Activated T-helper 1 cell treated with anti-CD3 and anti-CD28 coated beads, Interleukin-2, amount 50 U/mL, for 16 hours (primary cell): ENCODE measurements around the gene TTBK2.
A peak's percentile ranks its signal among the peaks of the same experiment; 100 is the strongest.

ENCODE experiments used
- DNase-seq, 2 donors: peaks; one replicate each; pipeline ENCODE4 v3.0.0-alpha.2; 2020; ENCODE audit warnings: low read depth in 1 of 2, low spot score in 1 of 2

TTBK2 gene

GRCh38 chr15:42729409-42729808, 191.2 kb downstream of the TTBK2 start:
- DNase-seq: no peak

GRCh38 chr15:42728972-42729371, 191.6 kb downstream of the TTBK2 start:
- DNase-seq: no peak

- no peak for DNase-seq
These were observed 192.0 kb downstream of the TTBK2 start for GRCh38 chr15:42728560-42728959.

DNA sequence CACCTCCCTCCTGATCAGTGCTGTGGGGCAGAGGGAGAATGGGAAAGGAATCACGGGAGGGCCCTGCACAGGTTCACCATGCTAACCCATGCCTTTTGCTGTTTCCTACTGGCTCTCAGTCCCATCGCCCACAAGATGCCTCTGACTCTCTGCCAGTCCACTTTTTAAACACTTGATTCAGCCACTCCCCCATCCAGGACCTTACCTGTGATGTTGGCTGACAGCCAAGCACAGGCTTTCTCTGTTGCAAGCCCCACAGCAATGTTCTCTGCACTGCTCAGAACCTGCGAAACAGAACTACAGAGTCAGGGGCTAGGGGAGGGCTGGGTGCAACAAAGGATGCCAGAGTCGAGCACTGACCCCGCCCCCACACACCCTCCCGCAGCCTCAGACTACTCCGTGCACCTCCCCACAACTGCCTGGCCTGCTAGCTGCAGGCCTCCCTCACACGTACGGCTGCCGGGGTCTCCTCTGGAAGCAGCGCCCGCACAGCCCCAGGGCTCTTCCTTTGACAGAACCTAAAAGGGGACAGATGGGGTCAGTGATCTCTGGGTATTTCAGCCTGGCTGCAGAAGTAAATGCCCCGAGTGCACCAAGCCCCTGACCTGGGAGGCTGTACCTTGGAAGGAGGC, 192.7 kb downstream of the TTBK2 start:
- no peak for DNase-seq

DNA sequence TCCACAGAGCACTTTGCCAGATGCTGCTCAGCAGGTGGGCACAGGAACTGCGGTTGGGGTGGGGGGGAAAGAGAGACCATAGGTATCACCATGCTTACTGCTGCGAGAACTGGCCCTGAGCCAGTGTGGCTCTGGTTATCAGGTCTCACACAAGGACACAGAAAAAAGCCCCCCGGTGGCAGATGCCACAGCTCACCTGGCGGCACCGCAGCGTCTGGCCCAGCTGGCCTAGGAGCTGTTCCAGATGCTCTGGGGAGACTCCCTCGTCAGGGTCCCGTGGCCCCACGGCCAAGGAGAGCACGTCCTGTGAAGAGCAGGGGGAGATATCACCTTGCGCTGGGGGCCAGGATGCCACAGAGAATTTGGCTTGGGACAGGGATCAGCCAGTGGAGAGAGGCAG, 194.5 kb downstream of the TTBK2 start:
- no peak for DNase-seq

- no peak for DNase-seq
These were observed 195.2 kb downstream of the TTBK2 start for GRCh38 chr15:42725331-42725903.

DNA sequence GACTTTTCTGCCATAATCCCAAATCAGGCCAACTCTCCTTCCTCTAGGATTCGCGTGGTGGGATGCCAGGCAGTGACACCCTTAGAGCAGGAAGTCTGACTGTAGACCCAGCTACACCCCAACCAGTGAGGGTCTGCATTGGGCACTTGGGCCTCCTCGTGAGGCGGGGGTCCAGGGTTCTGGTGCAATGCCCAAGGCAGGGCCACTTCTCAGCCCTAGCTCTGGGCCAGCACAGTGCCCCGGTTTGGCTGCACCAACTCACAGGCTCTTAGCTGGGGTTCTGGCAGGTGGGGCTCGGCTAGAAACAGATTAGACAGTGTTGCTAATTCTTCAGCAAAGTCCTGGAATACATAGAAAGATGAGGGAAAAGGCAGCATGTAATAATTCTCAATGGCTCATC, 196.3 kb downstream of the TTBK2 start:
- DNase-seq: no peak

DNA sequence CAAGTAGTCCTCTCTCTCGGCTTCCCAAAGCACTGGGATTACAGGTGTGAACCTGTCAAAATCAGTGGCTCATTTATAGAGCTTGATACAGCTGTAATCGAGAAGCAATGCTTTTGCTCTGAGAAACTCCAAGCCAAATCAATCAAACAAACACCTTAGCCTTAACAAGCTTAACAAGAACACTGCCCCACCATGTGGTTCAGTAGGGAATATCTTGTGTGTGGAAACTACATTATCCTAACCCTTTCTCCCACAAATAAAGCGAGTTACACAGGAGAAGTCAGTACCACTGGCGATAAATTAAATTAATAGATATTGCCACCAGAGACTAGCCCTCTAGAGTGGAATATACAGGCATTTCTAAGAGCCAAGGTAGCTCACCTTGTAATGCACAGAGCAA, 197.5 kb downstream of the TTBK2 start:
- no peak for DNase-seq

DNA sequence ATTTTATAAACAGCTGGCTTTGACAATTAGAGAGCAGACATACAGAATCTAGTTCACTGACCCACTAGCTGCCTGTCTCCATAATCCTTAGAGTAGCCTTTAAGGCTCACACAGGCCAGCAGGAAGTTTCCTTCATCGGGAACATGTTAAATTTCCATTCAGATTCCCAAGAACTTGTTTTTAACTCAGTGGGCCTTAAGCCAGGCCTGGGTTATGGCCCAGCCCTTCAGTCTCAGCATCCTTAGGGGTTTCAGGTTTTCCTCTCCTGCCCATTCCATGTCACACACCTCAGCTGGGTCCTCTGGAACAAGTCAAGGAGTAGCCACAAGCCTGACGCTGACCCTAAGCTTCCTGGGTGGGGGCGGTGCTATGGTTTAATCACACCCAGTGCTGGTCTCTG, 198.7 kb downstream of the TTBK2 start:
- no peak for DNase-seq

- no peak for DNase-seq
These were observed 199.6 kb downstream of the TTBK2 start for GRCh38 chr15:42721016-42721415.

- DNase-seq: no peak
These were observed 200.5 kb downstream of the TTBK2 start for GRCh38 chr15:42720071-42720470.

- DNase-seq: no peak
These were observed 201.5 kb downstream of the TTBK2 start for GRCh38 chr15:42719043-42719442.

- no peak for DNase-seq
These were observed 204.0 kb downstream of the TTBK2 start for GRCh38 chr15:42716626-42717025.

- DNase-seq: no peak
These were observed 204.5 kb downstream of the TTBK2 start for GRCh38 chr15:42716125-42716524.

DNA sequence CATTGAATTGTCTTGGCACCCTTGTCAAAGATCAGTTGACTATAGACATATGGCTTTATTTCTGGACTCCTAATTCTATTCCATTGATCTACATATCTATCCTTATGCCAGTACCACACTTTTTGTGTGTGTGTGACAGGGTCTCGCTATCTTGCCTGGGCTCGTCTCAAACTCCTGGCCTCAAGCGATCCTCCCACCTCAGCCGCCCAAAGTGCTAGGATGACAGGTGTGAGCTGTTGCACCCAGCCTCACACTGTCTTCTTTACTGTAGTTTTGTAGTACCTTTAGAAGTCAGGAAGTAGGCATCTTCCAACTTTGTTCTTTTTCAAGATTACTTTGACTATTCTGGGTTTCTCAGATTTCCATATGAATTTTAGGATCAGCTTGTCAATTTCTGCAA, 208.0 kb downstream of the TTBK2 start:
- no peak for DNase-seq

DNA sequence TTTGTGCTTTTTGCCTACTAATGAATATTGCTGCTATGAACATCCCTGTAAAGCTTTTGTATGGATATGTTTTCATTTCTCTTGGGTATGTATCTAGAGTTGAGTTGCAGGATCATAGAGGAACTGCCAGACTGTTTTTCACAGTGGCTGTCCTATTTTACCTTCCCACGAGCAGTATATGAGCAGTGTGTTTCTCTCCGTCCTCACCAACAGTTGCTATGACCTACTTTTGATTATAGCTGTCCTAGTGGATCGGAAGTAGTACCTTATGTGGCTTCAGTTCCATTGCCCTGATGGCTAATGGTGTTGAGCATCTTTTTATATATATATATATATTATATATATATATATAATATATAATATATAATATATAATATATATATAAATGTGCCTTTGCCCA, 208.8 kb downstream of the TTBK2 start:
- DNase-seq: no peak

GRCh38 chr15:42710662-42711061, 209.9 kb downstream of the TTBK2 start:
- no peak for DNase-seq

DNA sequence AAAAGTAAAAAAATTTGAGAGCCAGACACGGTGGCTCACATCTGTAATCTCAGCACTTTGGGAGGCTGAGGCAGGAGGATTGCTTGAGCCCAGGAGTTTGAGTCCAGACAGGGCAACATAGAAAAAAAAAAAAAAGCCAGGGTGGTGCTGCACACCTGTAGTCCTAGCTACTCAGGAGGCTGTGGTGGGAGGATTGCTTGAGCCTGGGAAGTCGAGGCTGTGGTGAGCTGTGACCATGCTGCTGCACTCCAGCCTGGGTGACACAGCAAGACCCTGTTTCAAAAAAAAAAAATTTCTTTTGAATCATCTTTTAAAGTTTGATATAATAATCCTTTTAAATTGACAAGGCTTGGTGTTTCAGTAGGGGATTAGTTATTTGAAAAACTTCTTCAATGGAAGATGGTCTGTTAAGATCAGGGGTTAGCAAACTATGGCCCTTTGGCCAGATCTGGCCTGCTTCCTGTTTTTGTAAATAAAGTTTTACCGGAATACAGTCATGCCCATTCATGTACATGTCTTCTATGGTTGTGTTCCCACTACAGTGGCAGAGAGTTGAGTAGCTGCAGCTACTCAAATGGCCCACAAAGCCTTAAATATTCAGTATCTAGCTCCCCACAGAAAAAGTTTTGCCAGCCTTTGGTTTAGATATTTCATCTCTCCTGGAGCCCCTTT, 212.6 kb downstream of the TTBK2 start:
- DNase-seq: no peak

DNA sequence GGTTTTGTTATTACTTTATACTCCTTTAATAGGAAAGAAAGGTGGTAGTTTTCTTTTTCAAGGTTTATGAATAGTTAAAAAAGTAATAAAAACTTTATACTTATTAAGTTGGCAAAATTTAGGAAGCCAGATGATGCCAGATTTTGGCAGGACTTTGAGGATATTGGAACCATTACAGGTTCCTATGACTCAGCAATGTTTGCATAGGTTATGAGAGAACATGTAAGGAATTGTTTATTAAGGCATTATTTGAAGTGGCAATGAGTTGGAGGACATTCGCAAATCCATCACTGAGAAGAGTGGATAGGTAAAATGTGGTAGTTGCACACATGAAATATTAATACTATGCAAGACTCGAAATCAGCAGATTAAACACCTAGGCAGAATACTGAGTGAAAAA, 213.5 kb downstream of the TTBK2 start:
- no peak for DNase-seq

DNA sequence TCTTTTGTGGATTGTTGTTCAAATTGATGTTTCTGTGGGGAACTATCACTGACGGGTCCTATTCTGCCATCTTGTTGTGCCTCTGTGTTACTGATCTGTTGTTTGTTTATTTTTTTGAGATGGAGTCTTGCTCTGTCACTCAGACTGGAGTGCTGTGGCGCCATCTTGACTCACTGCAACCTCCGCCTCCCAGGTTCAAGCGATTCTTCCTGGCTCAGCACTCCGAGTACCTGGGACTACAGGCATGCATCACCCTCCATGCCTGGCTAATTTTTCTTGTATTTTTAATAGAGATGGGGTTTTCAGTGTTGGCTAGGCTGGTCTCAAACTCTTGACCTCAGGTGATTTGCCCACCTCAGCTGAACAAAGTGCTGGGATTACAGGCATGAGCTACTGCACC, 215.2 kb downstream of the TTBK2 start:
- DNase-seq: no peak

DNA sequence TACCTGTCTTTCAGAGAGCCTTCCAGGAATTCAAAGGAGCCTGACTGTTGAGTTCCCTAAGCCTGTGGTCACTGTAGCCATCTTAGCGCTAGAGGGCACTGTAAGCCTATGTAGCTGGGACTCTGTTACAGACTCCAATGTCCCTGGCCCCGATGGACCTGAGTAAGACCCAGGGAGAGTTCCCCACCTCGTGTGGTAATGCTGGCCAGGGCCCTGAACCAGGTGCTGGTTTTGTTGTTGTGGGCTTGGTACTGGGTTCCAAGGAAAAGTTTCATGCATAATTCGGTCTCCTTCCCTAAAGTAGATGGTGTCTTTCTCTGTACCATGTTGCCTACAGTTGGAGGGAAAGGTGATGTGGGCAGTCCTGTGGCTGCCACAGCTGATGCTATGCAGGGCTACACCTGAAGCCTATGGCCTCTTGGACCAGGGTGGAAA, 216.1 kb downstream of the TTBK2 start:
- DNase-seq: peak; percentile 22 to 32

- DNase-seq: no peak
These were observed 224.0 kb downstream of the TTBK2 start for GRCh38 chr15:42696626-42697025.
